Measurements from ENCODE around the gene C6orf136. TPM values are rescaled to one million over a fixed set of nuclear protein-coding genes. Genes with fewer than 3 reads are reported as not detected.

The C6orf136 gene
- total and polyA plus RNA-seq, 9 of the 15 experiments (the other 6 are each of a cell fraction or from before 2014, with no cell fraction given) = 14.1 to 63.1 (median 18.4) TPM

DNA sequence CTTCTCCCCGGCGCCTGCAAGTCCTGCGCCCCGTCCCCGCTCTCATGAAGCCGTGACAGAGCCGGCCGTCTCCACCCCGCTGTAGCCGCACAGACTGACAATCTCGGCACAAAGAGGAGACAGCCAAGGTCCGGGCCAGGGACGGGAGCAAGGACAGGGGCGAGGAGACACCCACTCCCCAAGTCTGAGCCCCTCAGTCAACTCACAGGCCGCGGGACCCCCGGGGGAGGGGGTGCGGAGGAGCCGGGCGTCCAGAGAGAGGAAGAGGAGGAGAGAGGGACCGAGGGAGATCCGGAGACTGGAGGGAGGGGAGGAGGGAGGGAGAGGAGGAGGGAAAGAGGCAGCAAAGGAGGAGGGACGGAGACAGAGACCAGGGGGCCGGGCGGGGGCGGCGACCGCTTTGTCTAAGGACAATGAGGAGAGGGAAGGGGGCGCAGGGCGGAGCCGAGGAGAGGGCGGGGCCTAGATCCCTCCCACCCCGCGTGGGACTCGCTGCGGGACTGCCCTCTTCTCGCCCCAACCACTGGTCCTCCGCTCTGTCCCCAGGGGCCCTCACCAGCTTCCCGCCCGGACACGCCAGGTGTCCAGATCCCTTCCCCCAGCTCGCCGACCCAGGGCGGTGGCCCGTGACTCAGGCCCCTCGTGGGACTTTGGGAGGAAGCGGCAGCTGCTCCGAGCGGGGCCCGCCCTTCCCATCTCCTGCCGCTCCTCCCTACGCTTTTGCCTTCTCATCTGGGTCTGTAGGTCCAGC lies 40.1 kb downstream of the C6orf136 start (continued):
- peak in 1 of 2 experiments; percentile 72; a peak in 1 of 4 replicates for TF ChIP-seq ETV6 (IDR thresholded peaks at IDR 0.05; ENCODE audit: borderline replicate concordance in 1 of 2, low read depth in 2 of 2, low read length in 1 of 2)
- TF ChIP-seq ETV6 (CRISPR knock-in tag; IDR thresholded peaks at IDR 0.05; ENCODE audit: borderline replicate concordance) = no peak
- no peak for TF ChIP-seq ZC3H4 (CRISPR knock-in tag; IDR thresholded peaks at IDR 0.05; ENCODE audit: borderline replicate concordance)
- no peak for TF ChIP-seq HDAC8 (tag; IDR thresholded peaks at IDR 0.05)
- TF ChIP-seq CHD4 (IDR thresholded peaks at IDR 0.05; ENCODE audit: insufficient read depth, insufficient replicate concordance, low read depth, low read length, poor library complexity, severe bottlenecking) = no peak
- no peak for TF ChIP-seq CEBPG (CRISPR knock-in tag; IDR thresholded peaks at IDR 0.05)
- TF ChIP-seq CEBPG (tag; conservative IDR thresholded peaks at IDR 0.05 in 1 of 2, IDR thresholded peaks at IDR 0.05 in 1 of 2) = no peak
- peak; percentile 69 for TF ChIP-seq SMARCE1 (IDR thresholded peaks at IDR 0.05)
- no peak for TF ChIP-seq ADNP (tag; IDR thresholded peaks at IDR 0.05)
- TF ChIP-seq CBX5 (IDR thresholded peaks at IDR 0.05; ENCODE audit: borderline replicate concordance, low read depth) = no peak
- TF ChIP-seq, protein P1, sequence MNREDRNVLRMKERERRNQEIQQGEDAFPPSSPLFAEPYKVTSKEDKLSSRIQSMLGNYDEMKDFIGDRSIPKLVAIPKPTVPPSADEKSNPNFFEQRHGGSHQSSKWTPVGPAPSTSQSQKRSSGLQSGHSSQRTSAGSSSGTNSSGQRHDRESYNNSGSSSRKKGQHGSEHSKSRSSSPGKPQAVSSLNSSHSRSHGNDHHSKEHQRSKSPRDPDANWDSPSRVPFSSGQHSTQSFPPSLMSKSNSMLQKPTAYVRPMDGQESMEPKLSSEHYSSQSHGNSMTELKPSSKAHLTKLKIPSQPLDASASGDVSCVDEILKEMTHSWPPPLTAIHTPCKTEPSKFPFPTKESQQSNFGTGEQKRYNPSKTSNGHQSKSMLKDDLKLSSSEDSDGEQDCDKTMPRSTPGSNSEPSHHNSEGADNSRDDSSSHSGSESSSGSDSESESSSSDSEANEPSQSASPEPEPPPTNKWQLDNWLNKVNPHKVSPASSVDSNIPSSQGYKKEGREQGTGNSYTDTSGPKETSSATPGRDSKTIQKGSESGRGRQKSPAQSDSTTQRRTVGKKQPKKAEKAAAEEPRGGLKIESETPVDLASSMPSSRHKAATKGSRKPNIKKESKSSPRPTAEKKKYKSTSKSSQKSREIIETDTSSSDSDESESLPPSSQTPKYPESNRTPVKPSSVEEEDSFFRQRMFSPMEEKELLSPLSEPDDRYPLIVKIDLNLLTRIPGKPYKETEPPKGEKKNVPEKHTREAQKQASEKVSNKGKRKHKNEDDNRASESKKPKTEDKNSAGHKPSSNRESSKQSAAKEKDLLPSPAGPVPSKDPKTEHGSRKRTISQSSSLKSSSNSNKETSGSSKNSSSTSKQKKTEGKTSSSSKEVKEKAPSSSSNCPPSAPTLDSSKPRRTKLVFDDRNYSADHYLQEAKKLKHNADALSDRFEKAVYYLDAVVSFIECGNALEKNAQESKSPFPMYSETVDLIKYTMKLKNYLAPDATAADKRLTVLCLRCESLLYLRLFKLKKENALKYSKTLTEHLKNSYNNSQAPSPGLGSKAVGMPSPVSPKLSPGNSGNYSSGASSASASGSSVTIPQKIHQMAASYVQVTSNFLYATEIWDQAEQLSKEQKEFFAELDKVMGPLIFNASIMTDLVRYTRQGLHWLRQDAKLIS (CRISPR knock-in tag; IDR thresholded peaks at IDR 0.05) = no peak
- TF ChIP-seq MEIS2 (IDR thresholded peaks at IDR 0.05; ENCODE audit: partially characterized antibody) = no peak
- no peak for TF ChIP-seq ZZZ3 (IDR thresholded peaks at IDR 0.05)
- TF ChIP-seq POLR3A (IDR thresholded peaks at IDR 0.05; ENCODE audit: borderline replicate concordance, extremely low read depth, insufficient read depth, insufficient read length) = no peak
- TF ChIP-seq, protein P2, sequence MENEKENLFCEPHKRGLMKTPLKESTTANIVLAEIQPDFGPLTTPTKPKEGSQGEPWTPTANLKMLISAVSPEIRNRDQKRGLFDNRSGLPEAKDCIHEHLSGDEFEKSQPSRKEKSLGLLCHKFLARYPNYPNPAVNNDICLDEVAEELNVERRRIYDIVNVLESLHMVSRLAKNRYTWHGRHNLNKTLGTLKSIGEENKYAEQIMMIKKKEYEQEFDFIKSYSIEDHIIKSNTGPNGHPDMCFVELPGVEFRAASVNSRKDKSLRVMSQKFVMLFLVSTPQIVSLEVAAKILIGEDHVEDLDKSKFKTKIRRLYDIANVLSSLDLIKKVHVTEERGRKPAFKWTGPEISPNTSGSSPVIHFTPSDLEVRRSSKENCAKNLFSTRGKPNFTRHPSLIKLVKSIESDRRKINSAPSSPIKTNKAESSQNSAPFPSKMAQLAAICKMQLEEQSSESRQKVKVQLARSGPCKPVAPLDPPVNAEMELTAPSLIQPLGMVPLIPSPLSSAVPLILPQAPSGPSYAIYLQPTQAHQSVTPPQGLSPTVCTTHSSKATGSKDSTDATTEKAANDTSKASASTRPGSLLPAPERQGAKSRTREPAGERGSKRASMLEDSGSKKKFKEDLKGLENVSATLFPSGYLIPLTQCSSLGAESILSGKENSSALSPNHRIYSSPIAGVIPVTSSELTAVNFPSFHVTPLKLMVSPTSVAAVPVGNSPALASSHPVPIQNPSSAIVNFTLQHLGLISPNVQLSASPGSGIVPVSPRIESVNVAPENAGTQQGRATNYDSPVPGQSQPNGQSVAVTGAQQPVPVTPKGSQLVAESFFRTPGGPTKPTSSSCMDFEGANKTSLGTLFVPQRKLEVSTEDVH (IDR thresholded peaks at IDR 0.05; ENCODE audit: low read depth, partially characterized antibody) = peak; percentile 56
- TF ChIP-seq IFI16 (CRISPR knock-in tag; IDR thresholded peaks at IDR 0.05) = no peak
- TF ChIP-seq ZNF780A (CRISPR knock-in tag; IDR thresholded peaks at IDR 0.05) = no peak
- peak; percentile 61 for TF ChIP-seq PHF20 (IDR thresholded peaks at IDR 0.05; ENCODE audit: partially characterized antibody)
- no peak for TF ChIP-seq NR2F6 (CRISPR knock-in tag; IDR thresholded peaks at IDR 0.05)
- TF ChIP-seq MXI1 (IDR thresholded peaks at IDR 0.05; ENCODE audit: low read depth, low read length) = peak; percentile 75; the same call in 1 of the 2 replicates
- TF ChIP-seq, protein P3, sequence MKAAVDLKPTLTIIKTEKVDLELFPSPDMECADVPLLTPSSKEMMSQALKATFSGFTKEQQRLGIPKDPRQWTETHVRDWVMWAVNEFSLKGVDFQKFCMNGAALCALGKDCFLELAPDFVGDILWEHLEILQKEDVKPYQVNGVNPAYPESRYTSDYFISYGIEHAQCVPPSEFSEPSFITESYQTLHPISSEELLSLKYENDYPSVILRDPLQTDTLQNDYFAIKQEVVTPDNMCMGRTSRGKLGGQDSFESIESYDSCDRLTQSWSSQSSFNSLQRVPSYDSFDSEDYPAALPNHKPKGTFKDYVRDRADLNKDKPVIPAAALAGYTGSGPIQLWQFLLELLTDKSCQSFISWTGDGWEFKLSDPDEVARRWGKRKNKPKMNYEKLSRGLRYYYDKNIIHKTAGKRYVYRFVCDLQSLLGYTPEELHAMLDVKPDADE (conservative IDR thresholded peaks at IDR 0.05; ENCODE audit: control insufficient read depth, low read depth, low read length) = peak; percentile 92

Measured in K562 (cell line).